HG03457 (cell line): ENCODE measurements around the gene GFRA4.

Experiments used
- ATAC-seq: cut with Tn5 transposase; IDR thresholded peaks from one replicate; pipeline ENCODE4 v1.9.1; 2021; ENCODE audit warnings: moderate number of reproducible peaks; ENCODE audit not compliant: unreplicated experiment

Gene GFRA4

GRCh38 chr20:3674995-3675900, 12.0 kb upstream of the GFRA4 start:
- ATAC-seq, result no peak

- ATAC-seq, result no peak
Measured at GRCh38 chr20:3674447-3674846, 11.2 kb upstream of the GFRA4 start.

GRCh38 chr20:3673221-3674070, 10.2 kb upstream of the GFRA4 start:
- ATAC-seq, result no peak

DNA sequence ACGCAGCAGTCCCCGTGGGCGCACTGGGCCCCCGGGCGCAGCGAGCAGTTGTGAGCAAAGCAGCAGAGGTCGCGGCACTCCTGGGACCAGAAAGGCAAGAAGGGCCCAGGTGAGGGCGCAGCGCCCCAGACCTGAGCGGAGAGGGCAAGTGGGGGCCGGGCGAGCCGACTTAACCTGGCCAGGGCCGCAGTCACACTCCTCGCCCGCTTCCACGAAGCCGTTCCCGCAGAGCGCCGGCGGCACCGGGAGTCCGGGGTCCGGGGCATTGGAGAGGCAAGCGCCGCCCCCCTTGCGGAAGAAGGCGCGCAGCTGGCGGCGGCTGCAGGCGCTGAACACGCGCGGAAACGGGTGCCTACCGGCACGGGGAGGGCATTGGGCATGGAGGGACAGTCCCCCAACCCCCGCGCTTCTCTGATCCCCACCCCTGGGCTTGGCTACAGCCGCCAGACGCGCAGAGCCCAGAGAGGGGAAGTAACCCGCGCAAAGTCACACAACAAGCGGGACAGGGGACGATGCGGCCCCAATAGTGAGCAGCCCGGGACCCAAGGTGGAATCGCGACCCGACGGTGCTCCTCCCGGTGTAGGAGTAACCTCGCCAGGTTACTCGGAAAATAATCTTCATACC, 9.5 kb upstream of the GFRA4 start:
- ATAC-seq, result no peak

- ATAC-seq, result no peak
Measured at GRCh38 chr20:3671986-3672546, 8.9 kb upstream of the GFRA4 start.

DNA sequence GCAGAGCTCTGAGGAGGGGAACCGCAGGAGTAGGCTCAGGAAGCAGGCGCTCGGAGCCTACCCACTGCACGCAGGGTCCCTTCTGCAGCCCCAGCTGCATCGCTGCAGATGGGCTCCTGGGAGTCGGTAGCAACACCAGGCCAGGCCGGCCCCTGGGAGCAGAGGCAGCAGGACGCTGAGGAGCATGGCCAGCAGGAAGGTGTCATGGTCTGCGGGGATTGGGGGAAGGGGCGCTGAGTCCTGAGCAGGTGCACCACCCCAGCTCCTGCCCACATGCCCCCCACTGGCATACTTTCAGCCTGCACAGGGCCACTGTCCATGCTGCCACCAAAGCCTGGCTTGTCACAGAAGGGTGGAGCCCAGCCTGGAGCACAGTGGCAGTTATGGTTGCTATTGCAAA, 7.7 kb upstream of the GFRA4 start:
- no peak for ATAC-seq

GRCh38 chr20:3670511-3670910, 7.3 kb upstream of the GFRA4 start:
- ATAC-seq, result no peak

- no peak for ATAC-seq
Measured at GRCh38 chr20:3669710-3670367, 6.6 kb upstream of the GFRA4 start.

- no peak for ATAC-seq
Measured at GRCh38 chr20:3667434-3668037, 4.3 kb upstream of the GFRA4 start.

GRCh38 chr20:3663858-3664257, 659 bp upstream of the GFRA4 start:
- no peak for ATAC-seq

DNA sequence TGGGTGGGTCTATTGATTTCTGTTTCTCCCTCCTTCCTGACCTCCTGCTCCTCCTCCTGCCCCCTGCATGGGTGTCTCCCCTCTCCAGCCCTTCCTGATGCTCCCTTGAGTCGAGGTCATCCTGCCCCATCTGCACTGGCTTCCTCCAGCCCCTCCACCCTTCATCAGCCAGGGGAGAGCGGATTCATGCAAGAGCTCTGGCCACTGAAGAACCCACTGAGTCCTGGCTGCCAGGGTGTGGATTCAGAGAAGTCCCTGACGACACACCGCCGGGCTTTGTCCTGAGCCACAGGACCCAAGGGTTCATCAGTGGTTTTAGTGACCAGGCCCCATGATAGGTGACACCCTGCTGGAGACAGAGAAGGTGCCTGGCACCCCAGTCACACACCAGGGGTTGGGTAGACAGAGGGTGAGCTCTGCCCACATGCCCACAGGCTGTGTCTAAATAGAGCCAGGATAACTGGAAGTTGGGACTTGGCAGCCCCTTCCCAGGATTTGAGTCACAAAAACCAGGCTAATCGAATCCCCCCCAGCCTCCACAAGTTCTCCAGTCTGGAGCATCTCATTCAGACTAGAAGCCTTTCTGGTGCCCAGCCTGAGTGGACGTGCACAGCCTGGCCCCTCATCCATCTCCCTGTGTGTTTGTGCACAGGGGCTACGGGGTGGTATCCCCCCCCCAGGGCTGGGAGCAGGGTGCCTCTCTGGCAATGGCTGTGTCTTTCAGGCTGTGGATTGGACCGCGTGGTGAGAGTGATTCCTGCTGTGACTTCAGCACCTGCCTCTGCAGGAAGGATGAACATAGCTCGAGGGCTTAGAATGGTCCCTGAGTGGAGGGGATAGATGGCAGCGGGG, 1.2 kb downstream of the GFRA4 start:
- ATAC-seq, result no peak

DNA sequence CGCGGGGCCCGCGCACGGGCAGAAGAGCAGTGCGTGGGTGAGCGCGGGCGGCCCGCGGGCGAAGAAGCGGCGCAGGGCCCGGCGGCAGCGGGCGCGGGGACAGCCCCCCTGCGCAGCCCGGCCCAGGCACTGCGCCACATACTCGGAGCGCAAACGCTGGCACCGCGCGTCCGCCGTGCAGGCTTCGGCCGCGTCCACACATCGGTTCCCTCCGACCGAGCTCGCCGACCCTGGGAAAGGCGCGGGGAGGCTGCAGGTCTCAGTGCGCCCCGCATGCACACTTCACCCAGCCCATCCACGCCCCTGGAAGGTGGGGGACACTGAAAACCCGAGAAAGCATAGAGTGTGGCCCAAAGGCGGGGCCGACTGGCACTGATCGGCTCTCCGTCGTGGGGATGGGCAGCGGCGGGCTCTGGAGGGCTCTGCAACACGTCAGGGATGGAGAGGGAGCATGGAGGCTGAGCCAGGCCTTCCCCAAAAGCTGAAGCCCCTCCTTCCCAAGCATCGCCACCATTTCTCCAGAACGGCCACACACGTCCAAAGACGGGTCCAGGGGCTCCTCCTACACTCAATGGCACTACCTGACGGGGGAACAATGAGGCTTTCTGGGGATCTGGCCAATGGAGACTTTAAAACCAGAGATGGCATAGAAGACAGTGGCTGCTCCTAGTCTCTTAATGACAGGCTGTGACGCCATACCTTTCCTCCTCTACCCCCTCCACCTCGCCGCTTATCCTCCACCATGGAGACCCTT, 2.0 kb downstream of the GFRA4 start:
- no peak for ATAC-seq

DNA sequence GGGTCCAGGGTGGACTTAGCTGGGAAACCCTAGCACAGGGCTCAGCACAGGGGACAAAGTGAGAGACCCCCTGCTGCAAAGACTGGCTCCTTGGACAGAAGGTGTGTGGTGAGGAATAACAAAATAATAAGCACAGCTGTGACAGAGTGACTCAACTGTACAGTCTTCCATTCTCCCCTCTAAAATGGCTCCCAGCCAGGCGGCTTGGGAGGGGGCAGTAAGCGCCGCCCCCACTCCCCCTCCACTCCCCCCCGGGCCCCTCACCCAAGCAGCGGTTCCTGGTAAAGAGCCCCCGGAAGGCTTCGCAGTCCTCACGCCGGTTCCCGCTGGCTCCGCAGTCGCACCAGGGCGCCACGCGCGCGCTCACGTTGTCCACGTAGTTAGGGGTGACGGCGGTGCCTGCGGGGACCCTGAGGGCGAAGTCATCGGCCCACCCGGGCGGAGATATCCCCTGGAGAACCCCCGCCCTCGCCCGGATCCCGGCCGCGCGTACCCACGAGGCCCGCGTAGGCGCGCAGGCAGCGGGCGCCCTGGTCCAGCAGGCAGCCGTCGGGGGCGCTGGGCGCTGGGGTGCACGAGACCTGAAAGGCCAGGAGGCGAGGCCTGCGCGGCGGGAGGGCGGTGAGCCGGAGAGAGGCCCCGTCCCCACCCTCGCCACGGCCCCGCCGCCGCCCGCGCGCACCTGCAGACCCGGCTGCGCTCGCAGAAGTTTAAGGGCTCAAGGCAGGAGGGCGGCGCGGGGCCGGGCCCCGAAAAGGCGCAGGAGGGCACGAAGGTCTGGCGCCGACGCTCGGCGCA, 2.7 kb downstream of the GFRA4 start:
- ATAC-seq, result no peak

GRCh38 chr20:3659492-3660261, 3.5 kb downstream of the GFRA4 start:
- ATAC-seq, result no peak

GRCh38 chr20:3658716-3659491, 4.3 kb downstream of the GFRA4 start:
- ATAC-seq, result peak; percentile 83

- no peak for ATAC-seq
Measured at GRCh38 chr20:3658019-3658715, 5.0 kb downstream of the GFRA4 start.
